ENCODE results near the gene SFTA2. TPM values are rescaled to one million over a fixed set of nuclear protein-coding genes. Genes with fewer than 3 reads are reported as not detected.
"Not testable (repeated sequence)": the region's sequence is repeated elsewhere in the genome, so short reads cannot be mapped to it uniquely, and the experiment has no call there.

The SFTA2 gene
- total RNA-seq, 2 experiments from 2014 or later: not detected

GRCh38 chr6:30907290-30907757 lies 24.6 kb downstream of the SFTA2 start:
- intact Hi-C loops (cut with micrococcal nuclease); DNase-seq; H3K27me3 Mint-ChIP-seq; H3K27ac Mint-ChIP-seq; H3K36me3 Mint-ChIP-seq; H3K9me3 Mint-ChIP-seq: not testable (repeated sequence)
- peaks cover 16% of the 10 kb centered on the region for H3K4me1 Mint-ChIP-seq (ENCODE audit: low read depth)
- peak overlapping the region; percentile 95 for H3K4me3 Mint-ChIP-seq
- CTCF ChIA-PET: interaction anchor here (0.6 to 3.2 kb wide), 7 partner anchors 8 to 180 kb away, joined by 3 to 37 read pairs (median 5); no protein-coding TSS in a partner anchor
- POLR2A ChIA-PET: interaction anchor here (0.6 to 1.0 kb wide), 2 partner anchors 48 to 66 kb away, joined by 3 read pairs; no protein-coding TSS in a partner anchor

GRCh38 chr6:30903236-30903635 lies 28.7 kb downstream of the SFTA2 start:
- intact Hi-C loops (cut with micrococcal nuclease): no loop called here
- no peaks in the 10 kb centered on the region for H3K27me3 Mint-ChIP-seq
- H3K36me3 Mint-ChIP-seq: no peaks in the 10 kb centered on the region
- H3K27ac Mint-ChIP-seq: no peak overlapping the region
- no peak overlapping the region for H3K4me3 Mint-ChIP-seq
- ChIA-PET POLR2A (no interaction called here), CTCF (interaction anchor here (0.6 to 1.4 kb wide), 3 partner anchors 59 to 177 kb away, joined by 3 to 4 read pairs (median 4); no protein-coding TSS in a partner anchor)
- H3K9me3 Mint-ChIP-seq: no peaks in the 10 kb centered on the region
- H3K4me1 Mint-ChIP-seq (ENCODE audit: low read depth): peaks cover 4% of the 10 kb centered on the region
- DNase-seq: no peak

DNA sequence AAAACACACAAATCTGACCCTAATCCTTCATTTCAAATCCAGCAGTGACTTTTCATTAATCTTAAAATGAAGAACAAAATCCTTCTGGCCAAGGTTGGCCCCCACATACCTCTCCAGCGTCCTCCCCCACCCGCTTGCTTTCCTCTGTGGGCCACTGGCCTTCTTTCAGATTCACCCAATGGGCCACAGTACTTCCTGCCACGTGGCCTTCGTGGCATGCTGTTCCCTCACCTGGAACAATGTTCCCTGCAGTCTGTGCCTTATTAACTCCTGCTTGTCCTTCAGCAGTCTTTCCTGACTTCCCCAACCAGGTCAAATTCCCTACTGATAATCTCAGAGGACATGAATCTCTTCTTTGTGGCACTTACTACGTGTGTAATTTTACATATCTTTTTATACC lies 29.3 kb downstream of the SFTA2 start:
- no peaks in the 10 kb centered on the region for H3K27me3 Mint-ChIP-seq
- no peaks in the 10 kb centered on the region for H3K9me3 Mint-ChIP-seq
- intact Hi-C loops (cut with micrococcal nuclease): no loop called here
- peaks cover 4% of the 10 kb centered on the region for H3K4me1 Mint-ChIP-seq (ENCODE audit: low read depth)
- H3K36me3 Mint-ChIP-seq: no peaks in the 10 kb centered on the region
- CTCF ChIA-PET: no interaction called here
- H3K4me3 Mint-ChIP-seq: no peak overlapping the region
- H3K27ac Mint-ChIP-seq: no peak overlapping the region
- POLR2A ChIA-PET: no interaction called here
- DNase-seq: no peak

DNA sequence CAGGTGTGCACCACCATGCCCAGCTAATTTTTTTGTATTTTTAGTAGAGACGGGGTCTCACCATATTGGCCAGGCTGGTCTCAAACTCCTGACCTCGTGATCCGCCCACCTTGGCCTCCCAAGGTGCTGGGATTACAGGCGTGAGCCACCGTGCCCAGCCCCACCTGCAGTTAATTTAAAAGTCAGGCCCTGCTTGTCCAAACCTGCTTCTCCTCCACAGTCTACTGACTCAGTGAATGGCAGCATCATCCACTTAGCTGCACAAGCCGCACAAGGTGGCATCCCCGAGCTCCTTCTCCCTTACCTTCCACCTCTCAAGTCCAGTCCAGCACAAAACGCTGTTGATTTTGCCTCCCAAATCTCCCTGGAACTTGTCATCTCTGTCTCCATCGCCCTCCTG lies 29.8 kb downstream of the SFTA2 start:
- H3K36me3 Mint-ChIP-seq; DNase-seq; POLR2A ChIA-PET; H3K4me3 Mint-ChIP-seq; H3K4me1 Mint-ChIP-seq (ENCODE audit: low read depth); H3K27ac Mint-ChIP-seq; H3K9me3 Mint-ChIP-seq; intact Hi-C loops (cut with micrococcal nuclease); H3K27me3 Mint-ChIP-seq: not testable (repeated sequence)
- CTCF ChIA-PET: interaction anchor here (1.3 to 2.0 kb wide), 2 partner anchors 12 to 177 kb away, joined by 4 to 9 read pairs; partner anchors contain the start of gene VARS2

DNA sequence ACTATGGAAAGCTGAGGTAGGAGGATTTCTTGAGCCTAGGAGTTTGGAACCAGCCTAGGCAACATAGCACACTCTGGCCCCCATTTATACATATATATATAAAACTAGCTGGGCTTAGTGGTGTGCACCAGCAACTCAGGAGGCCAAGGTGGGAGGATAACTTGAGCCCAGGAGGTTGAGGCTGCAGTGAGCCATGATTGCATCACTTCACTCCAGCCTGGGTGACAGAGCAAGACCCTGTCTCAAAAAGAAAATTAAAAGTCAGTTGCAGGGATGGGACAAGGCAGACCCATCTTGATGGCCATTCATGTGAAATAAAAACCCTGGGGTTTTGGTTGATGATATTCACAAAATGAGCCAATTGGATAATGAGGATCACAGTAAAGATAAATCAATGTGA lies 30.5 kb downstream of the SFTA2 start:
- no peaks in the 10 kb centered on the region for H3K36me3 Mint-ChIP-seq
- no peak for DNase-seq
- H3K9me3 Mint-ChIP-seq: no peaks in the 10 kb centered on the region
- peaks cover 2% of the 10 kb centered on the region for H3K4me1 Mint-ChIP-seq (ENCODE audit: low read depth)
- POLR2A ChIA-PET: no interaction called here
- no peak overlapping the region for H3K27ac Mint-ChIP-seq
- intact Hi-C loops (cut with micrococcal nuclease): no loop called here
- CTCF ChIA-PET: interaction anchor here (1.3 to 2.0 kb wide), 2 partner anchors 12 to 178 kb away, joined by 4 to 9 read pairs; partner anchors contain the start of gene VARS2
- no peaks in the 10 kb centered on the region for H3K27me3 Mint-ChIP-seq
- H3K4me3 Mint-ChIP-seq: no peak overlapping the region

DNA sequence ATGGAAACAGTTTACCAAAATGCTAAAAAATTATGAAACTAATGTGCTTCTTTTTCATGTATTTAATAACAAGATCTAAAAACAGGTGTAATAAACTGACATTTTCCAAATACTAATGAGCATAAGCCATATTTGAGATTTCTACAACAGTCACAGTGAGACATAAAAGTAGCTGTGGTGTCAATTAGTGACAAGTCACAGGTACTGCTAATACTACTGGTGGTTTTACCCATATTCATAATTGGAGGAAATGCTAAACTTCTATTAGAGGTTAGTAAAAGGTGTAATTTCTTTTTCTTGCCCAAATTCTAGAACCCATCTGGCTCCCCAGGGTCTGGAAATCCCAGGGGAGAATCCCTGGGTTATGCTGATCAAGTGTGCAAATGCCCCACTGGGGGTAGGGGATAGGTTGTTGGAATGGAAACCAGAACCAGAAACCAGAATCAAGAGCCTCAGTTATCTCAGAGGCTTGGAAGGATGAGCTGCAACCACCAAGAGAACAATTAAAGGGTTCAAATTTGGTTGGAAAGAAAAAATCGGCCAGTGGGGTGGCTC lies 31.0 kb downstream of the SFTA2 start:
- intact Hi-C loops (cut with micrococcal nuclease): no loop called here
- POLR2A ChIA-PET: no interaction called here
- Mint-ChIP-seq H3K27me3 (no peaks in the 10 kb centered on the region), H3K36me3 (no peaks in the 10 kb centered on the region), H3K4me3 (no peak overlapping the region), H3K4me1 (ENCODE audit: low read depth) (peaks cover 2% of the 10 kb centered on the region), H3K9me3 (no peaks in the 10 kb centered on the region), H3K27ac (no peak overlapping the region)
- DNase-seq: no peak
- CTCF ChIA-PET: interaction anchor here (2.0 kb wide), 1 partner anchor 179 kb away, joined by 9 read pairs; no protein-coding TSS in a partner anchor

DNA sequence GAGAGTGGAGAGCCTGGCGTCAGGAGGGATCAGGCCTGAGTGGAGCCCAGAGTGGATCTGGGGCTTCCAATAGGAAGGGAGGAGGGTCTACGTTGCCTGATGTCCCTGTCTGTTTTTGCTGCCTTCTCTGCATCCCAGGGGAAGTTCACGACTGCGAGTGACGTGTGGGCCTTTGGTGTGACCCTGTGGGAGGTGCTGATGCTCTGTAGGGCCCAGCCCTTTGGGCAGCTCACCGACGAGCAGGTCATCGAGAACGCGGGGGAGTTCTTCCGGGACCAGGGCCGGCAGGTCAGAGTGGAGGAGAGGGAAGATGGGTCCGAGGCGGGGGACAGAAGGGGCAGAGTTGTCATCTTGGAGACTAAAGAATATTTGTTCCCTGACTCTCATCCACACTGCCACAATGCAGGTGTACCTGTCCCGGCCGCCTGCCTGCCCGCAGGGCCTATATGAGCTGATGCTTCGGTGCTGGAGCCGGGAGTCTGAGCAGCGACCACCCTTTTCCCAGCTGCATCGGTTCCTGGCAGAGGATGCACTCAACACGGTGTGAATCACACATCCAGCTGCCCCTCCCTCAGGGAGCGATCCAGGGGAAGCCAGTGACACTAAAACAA lies 33.1 kb downstream of the SFTA2 start:
- H3K9me3 Mint-ChIP-seq: no peaks in the 10 kb centered on the region
- H3K27ac Mint-ChIP-seq: no peak overlapping the region
- no peak for DNase-seq
- intact Hi-C loops (cut with micrococcal nuclease): no loop called here
- CTCF ChIA-PET: interaction anchor here (1.1 to 1.3 kb wide), 3 partner anchors 169 to 188 kb away, joined by 3 read pairs; no protein-coding TSS in a partner anchor
- no peaks in the 10 kb centered on the region for H3K36me3 Mint-ChIP-seq
- POLR2A ChIA-PET: no interaction called here
- no peak overlapping the region for H3K4me3 Mint-ChIP-seq
- peaks cover 2% of the 10 kb centered on the region for H3K4me1 Mint-ChIP-seq (ENCODE audit: low read depth)
- H3K27me3 Mint-ChIP-seq: no peaks in the 10 kb centered on the region

DNA sequence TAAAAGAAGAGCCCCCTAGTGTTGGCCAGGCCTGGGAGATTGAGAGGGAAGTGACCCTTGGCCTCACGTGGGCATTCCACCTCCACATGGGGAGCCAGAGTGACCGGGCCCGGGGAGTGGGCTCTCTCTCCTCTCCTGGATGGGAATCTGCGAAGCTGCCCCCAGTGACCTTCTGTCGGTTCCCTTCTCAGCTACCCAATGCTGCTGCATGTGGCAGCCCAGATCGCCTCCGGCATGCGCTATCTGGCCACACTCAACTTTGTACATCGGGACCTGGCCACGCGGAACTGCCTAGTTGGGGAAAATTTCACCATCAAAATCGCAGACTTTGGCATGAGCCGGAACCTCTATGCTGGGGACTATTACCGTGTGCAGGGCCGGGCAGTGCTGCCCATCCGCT lies 34.1 kb downstream of the SFTA2 start:
- H3K9me3 Mint-ChIP-seq: no peaks in the 10 kb centered on the region
- CTCF ChIA-PET: interaction anchor here (1.1 kb wide), 1 partner anchor 189 kb away, joined by 3 read pairs; no protein-coding TSS in a partner anchor
- no peak for DNase-seq
- peaks cover 2% of the 10 kb centered on the region for H3K4me1 Mint-ChIP-seq (ENCODE audit: low read depth)
- no peaks in the 10 kb centered on the region for H3K27me3 Mint-ChIP-seq
- POLR2A ChIA-PET: no interaction called here
- intact Hi-C loops (cut with micrococcal nuclease): no loop called here
- no peaks in the 10 kb centered on the region for H3K36me3 Mint-ChIP-seq
- no peak overlapping the region for H3K4me3 Mint-ChIP-seq
- no peak overlapping the region for H3K27ac Mint-ChIP-seq

DNA sequence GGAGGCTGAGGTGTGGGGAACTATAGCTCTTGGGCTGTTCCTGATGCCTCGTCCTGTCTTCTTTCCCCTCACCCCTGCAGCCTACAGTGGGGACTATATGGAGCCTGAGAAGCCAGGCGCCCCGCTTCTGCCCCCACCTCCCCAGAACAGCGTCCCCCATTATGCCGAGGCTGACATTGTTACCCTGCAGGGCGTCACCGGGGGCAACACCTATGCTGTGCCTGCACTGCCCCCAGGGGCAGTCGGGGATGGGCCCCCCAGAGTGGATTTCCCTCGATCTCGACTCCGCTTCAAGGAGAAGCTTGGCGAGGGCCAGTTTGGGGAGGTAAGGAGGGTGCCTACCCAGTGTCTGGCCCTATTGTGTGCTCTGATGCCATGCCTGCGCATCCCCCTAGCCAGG lies 35.4 kb downstream of the SFTA2 start:
- POLR2A ChIA-PET: interaction anchor here (1.1 kb wide), 1 partner anchor 67 kb away, joined by 3 read pairs; no protein-coding TSS in a partner anchor
- CTCF ChIA-PET: interaction anchor here (1.1 kb wide), 1 partner anchor 19 kb away, joined by 4 read pairs; no protein-coding TSS in a partner anchor
- intact Hi-C loops (cut with micrococcal nuclease): no loop called here
- Mint-ChIP-seq H3K9me3 (no peaks in the 10 kb centered on the region), H3K36me3 (no peaks in the 10 kb centered on the region), H3K27me3 (no peaks in the 10 kb centered on the region), H3K4me3 (no peak overlapping the region), H3K4me1 (ENCODE audit: low read depth) (peaks cover 2% of the 10 kb centered on the region), H3K27ac (no peak overlapping the region)
- no peak for DNase-seq

DNA sequence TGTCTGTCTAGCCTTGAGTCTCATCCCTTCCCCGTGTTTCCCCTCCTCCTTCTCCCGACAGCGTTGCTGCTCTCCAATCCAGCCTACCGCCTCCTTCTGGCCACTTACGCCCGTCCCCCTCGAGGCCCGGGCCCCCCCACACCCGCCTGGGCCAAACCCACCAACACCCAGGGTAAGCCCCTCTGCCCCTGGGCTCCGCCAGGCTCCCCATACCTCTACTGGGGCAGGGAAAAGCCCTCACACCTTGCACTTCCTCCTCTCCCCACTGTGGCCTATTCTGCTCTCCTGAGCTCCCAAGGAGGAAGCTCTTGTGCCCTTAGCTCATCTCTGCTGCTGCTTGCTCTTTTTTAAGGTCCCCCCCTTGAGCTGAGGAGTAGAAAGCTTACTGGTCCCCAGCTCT lies 36.6 kb downstream of the SFTA2 start:
- intact Hi-C loops (cut with micrococcal nuclease): no loop called here
- H3K4me3 Mint-ChIP-seq: no peak overlapping the region
- CTCF ChIA-PET: interaction anchor here (1.1 kb wide), 1 partner anchor 18 kb away, joined by 4 read pairs; no protein-coding TSS in a partner anchor

DNA sequence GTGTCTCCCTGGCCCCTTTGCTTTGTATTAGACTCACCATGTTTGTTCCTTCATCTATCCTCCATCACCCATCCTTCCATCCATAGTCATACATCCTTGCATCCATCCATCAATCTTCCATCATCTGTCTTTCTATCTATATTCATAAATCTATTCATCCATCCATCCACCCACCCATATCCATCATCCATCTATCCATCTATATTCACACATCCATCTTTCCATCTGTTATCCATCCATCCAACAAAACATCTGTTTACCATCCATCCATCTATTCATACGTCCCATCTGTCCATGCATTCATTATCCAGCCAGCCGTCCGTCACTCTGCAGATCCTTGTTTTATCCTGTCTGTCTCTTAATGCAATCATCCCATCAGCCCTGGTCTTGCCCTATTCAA lies 37.0 kb downstream of the SFTA2 start:
- no peak for DNase-seq
- CTCF ChIA-PET: no interaction called here
- Mint-ChIP-seq H3K4me1 (ENCODE audit: low read depth) (no peaks in the 10 kb centered on the region), H3K27ac (no peak overlapping the region), H3K9me3 (no peaks in the 10 kb centered on the region), H3K4me3 (no peak overlapping the region), H3K27me3 (no peaks in the 10 kb centered on the region), H3K36me3 (no peaks in the 10 kb centered on the region)
- intact Hi-C loops (cut with micrococcal nuclease): no loop called here
- POLR2A ChIA-PET: no interaction called here

More for the DNA sequence above, 36.6 kb downstream of the SFTA2 start:
- POLR2A ChIA-PET: interaction anchor here (1.1 kb wide), 1 partner anchor 66 kb away, joined by 3 read pairs; no protein-coding TSS in a partner anchor
- H3K9me3 Mint-ChIP-seq: no peaks in the 10 kb centered on the region
- DNase-seq: no peak
- H3K27me3 Mint-ChIP-seq: no peaks in the 10 kb centered on the region
- H3K36me3 Mint-ChIP-seq: no peaks in the 10 kb centered on the region
- no peaks in the 10 kb centered on the region for H3K4me1 Mint-ChIP-seq (ENCODE audit: low read depth)
- H3K27ac Mint-ChIP-seq: no peak overlapping the region

- ChIA-PET CTCF (interaction anchor here (0.6 kb wide), 1 partner anchor 66 kb away, joined by 3 read pairs; no protein-coding TSS in a partner anchor), POLR2A (no interaction called here)
- H3K9me3 Mint-ChIP-seq: no peaks in the 10 kb centered on the region
- H3K4me1 Mint-ChIP-seq (ENCODE audit: low read depth): no peaks in the 10 kb centered on the region
- H3K27me3 Mint-ChIP-seq: no peaks in the 10 kb centered on the region
- no peak for DNase-seq
- H3K27ac Mint-ChIP-seq: no peak overlapping the region
- H3K36me3 Mint-ChIP-seq: no peaks in the 10 kb centered on the region
- H3K4me3 Mint-ChIP-seq: no peak overlapping the region
- intact Hi-C loops (cut with micrococcal nuclease): no loop called here
Observed at GRCh38 chr6:30894381-30894780, 37.6 kb downstream of the SFTA2 start.

Data from activated CD4-positive, alpha-beta memory T cell treated with anti-CD3 and anti-CD28 coated beads for 36 hours (primary cell).